Colonic mucosa (tissue), 4 donors: ENCODE data around the gene ATXN7L2. TPM values are rescaled to one million over a fixed set of nuclear protein-coding genes. Genes with fewer than 3 reads are reported as not detected.
A peak's percentile ranks its signal among the peaks of the same experiment; 100 is the strongest.

ENCODE experiments used
- DNase-seq: peaks from one replicate; pipeline ENCODE4 v3.0.0-alpha.2; 2020
- H3K27ac ChIP-seq: fragments of 200-600 bp; one replicate; pipeline ENCODE4 v1.8.0; 2021
- H3K27me3 ChIP-seq: fragments of 200-600 bp; one replicate; pipeline ENCODE4 v1.8.0; 2021
- H3K36me3 ChIP-seq: fragments of 200-600 bp; one replicate; pipeline ENCODE4 v1.8.0; 2021
- H3K4me1 ChIP-seq: fragments of 200-600 bp; one replicate; pipeline ENCODE4 v1.8.0; 2021; ENCODE audit warnings: mild to moderate bottlenecking
- H3K4me3 ChIP-seq: fragments of 200-600 bp; one replicate; pipeline ENCODE4 v1.8.0; 2021
- H3K9ac ChIP-seq, 2 donors: one replicate each; pipeline ENCODE4 v1.7.0; 2013; ENCODE audit warnings: control low read depth in 2 of 2, low read depth in 2 of 2, low read length in 2 of 2
- H3K9me3 ChIP-seq: fragments of 200-600 bp; one replicate; pipeline ENCODE4 v1.8.0; 2021
- intact Hi-C: fragments of 100-400 bp; cut with DNase I; formaldehyde crosslinking; loops from one replicate; pipeline ENCODE4 v1.14.1; 2022
- total RNA-seq, 2 donors: library from RNA; stranded (reverse); fragmentation: NEBNext Ultra II Directional in 1 of 2; extraction: Animal tissue kit (Norgen Biotek cat#: 25700) in 1 of 2; gene quantifications; one replicate each; pipeline ENCODE4 v1.2.1, GENCODE V29; 2021
- TF ChIP-seq, protein P1 (sequence below): fragments of 200-600 bp; IDR thresholded peaks from one replicate; pipeline ENCODE4 v1.8.0; 2022; ENCODE audit warnings: antibody characterized with exemption, mild to moderate bottlenecking
- donor health status: healthy.
- donor health status: DM: no; HTN: no; CAD: no.
- donor health status: DM: no; HTN: no; CAD: no.

Gene ATXN7L2
- total RNA-seq, 2 donors from 2014 or later, result 2.3 to 4.0 TPM

DNA sequence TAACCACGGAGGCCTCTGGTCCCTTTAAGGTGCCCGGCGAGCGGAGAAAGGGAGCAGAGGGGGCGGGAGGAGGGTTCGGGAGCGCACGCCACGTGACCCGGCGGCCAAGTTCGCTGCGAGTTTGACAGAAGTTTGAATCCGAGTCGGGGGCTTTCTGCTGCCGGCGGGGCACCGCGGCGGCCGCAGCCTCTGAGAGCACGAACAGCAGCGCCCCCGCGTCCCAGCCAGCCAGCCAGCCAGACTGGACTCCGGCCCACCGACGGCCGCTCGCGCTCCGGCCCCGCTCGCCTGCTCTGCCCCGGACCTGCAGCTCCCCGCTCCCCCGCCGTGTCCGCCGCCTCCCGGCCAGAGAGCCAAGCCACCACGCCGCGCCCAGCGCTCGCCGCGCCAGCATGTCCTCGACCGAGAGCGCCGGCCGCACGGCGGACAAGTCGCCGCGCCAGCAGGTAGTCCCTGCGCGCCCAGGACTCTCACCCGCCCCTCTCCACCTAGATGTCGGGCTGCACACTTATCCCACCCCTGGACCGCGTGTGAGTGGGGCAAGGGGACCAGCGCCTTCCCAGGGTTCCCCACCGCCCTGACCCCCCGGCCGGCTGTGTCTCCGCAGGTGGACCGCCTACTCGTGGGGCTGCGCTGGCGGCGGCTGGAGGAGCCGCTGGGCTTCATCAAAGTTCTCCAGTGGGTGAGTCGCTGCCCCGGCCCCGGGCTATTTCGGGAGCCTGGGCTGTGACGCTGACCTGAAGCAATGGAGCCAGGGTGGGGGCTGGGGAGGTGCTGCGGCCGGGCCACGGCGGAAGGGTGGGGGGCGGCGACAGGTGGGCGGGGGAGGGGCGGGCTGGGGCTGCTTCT, 17.0 kb upstream of the ATXN7L2 start, which contains the start of gene SYPL2:
Gene SYPL2, plus strand, starts transcription at position 95 of the 849 bp plus-strand sequence. Its CDS starts 298 bp downstream, at position 393.
- Histone ChIP-seq H3K4me1 (no peaks in the 10 kb centered on the region), H3K27ac (no peak within 1 kb of the TSS), H3K9ac (peak within 1 kb of the TSS in 1 of 2 donors; percentile 43), H3K36me3 (no peaks in the 10 kb centered on the region), H3K9me3 (no peaks in the 10 kb centered on the region), H3K4me3 (peak within 1 kb of the TSS; percentile 63), H3K27me3 (peaks cover 41% of the 10 kb centered on the region)
- TF ChIP-seq, protein P1, sequence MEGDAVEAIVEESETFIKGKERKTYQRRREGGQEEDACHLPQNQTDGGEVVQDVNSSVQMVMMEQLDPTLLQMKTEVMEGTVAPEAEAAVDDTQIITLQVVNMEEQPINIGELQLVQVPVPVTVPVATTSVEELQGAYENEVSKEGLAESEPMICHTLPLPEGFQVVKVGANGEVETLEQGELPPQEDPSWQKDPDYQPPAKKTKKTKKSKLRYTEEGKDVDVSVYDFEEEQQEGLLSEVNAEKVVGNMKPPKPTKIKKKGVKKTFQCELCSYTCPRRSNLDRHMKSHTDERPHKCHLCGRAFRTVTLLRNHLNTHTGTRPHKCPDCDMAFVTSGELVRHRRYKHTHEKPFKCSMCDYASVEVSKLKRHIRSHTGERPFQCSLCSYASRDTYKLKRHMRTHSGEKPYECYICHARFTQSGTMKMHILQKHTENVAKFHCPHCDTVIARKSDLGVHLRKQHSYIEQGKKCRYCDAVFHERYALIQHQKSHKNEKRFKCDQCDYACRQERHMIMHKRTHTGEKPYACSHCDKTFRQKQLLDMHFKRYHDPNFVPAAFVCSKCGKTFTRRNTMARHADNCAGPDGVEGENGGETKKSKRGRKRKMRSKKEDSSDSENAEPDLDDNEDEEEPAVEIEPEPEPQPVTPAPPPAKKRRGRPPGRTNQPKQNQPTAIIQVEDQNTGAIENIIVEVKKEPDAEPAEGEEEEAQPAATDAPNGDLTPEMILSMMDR, result no peak
- DNase-seq, result peak; percentile 45
- intact Hi-C loops, result no loop called here

DNA sequence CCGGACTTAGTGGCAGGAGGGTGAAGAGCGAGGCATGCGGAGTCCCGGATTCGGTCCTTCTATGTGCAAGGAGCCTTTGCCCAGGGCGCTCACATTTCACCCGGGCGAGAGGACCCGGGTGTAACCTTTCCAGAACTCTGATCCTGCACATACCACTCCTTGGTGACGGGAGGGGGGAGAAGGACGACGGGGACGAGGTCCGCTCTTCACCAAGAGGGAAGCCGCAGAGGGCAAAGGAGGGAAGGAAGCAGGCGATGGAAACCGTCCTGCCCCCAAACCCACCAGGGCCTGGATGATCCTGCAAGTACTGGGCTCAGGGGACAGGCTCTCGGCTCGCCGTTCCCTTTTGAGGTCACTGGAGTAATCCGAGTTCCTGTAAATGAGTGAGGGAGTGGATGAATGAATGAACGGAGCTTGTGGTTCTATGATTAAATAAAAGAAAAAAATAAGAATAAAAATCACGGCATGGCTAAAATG, 16.4 kb upstream of the ATXN7L2 start:
- no peak for DNase-seq
- Histone ChIP-seq H3K9me3 (no peaks in the 10 kb centered on the region), H3K36me3 (no peaks in the 10 kb centered on the region), H3K9ac (no peak overlapping the region), H3K27ac (no peak overlapping the region), H3K4me3 (peak overlapping the region; percentile 63), H3K4me1 (no peaks in the 10 kb centered on the region), H3K27me3 (peaks cover 41% of the 10 kb centered on the region)
- intact Hi-C loops, result no loop called here
- TF ChIP-seq, protein P1, result no peak

DNA sequence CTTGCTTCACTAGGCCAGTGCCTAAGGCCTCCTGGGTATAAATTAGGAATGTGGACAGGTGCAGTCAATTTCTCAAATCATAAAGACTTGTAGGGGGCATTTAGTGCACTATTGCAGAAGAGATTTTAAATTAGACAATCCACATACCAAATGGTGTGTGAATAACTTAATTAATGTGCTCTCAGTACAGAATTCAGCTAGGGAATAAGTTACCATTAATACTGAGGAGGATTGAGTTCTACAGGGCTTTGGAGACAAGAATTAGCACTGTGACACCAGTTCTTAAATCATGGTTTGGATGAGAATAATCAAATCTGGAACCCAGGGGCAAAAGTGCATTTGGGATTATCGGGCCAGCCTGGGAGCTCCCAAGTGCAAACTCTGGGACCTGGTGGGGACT, 15.6 kb upstream of the ATXN7L2 start:
- peaks cover 38% of the 10 kb centered on the region for H3K27me3 ChIP-seq
- no peaks in the 10 kb centered on the region for H3K9me3 ChIP-seq
- TF ChIP-seq, protein P1, result no peak

DNA sequence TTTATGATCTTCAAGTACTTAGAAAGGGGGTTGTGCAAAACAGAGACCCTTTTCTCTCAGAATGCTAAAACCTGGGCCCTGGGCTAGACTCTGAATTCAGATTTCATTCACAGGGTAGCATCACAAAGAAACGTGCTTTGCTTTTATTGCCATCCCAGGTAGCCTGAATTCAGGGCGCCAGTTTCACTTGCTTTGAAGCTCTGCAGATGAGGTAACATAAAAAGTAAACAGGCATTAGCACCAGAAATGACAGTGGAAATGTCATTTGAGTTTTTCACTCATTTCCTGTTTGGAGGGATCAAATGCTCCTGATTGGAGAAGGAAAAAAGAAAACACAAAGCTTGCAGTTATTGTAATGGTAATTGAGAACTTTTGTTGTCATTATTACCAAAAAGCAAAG, 14.8 kb upstream of the ATXN7L2 start:
- intact Hi-C loops, result no loop called here
- no peak for DNase-seq
- peaks cover 33% of the 10 kb centered on the region for H3K27me3 ChIP-seq
- H3K4me1 ChIP-seq, result no peaks in the 10 kb centered on the region
- H3K9ac ChIP-seq, result no peak overlapping the region
- no peaks in the 10 kb centered on the region for H3K36me3 ChIP-seq
- H3K27ac ChIP-seq, result no peak overlapping the region
- TF ChIP-seq, protein P1, result no peak
- H3K4me3 ChIP-seq, result no peak overlapping the region
- H3K9me3 ChIP-seq, result no peaks in the 10 kb centered on the region

More for the DNA sequence above, 15.6 kb upstream of the ATXN7L2 start:
- Histone ChIP-seq H3K4me3 (no peak overlapping the region), H3K9ac (no peak overlapping the region), H3K27ac (no peak overlapping the region), H3K36me3 (no peaks in the 10 kb centered on the region), H3K4me1 (no peaks in the 10 kb centered on the region)
- DNase-seq, result no peak
- intact Hi-C loops, result no loop called here

DNA sequence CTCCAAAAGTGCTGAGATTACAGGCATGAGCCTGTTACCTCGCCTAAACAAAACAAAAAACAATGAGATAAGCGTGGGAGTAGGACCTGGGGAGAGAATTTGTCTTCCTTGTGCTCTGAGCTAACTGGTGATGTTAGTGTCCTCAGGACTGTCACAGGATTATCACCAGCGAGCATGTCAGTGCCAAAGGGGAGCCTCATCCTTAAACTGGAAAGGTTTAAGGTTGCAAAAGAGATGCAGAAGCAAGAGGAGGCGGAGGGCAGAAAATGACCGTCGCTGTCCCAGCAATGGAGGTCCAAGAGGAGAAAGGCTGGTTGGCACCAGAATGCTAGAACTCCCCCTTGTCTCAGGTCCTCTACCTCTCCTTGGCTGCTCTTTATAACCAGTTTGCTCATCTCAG, 13.5 kb upstream of the ATXN7L2 start:
- TF ChIP-seq, protein P1, result no peak
- H3K27ac ChIP-seq, result no peak overlapping the region
- no peaks in the 10 kb centered on the region for H3K4me1 ChIP-seq
- H3K9ac ChIP-seq, result no peak overlapping the region
- DNase-seq, result no peak
- H3K4me3 ChIP-seq, result no peak overlapping the region
- intact Hi-C loops, result no loop called here
- H3K9me3 ChIP-seq, result no peaks in the 10 kb centered on the region
- no peaks in the 10 kb centered on the region for H3K36me3 ChIP-seq
- H3K27me3 ChIP-seq, result peaks cover 25% of the 10 kb centered on the region
